Colonic mucosa (tissue), 4 donors: ENCODE results near the gene CLN6. TPM values are rescaled to one million over a fixed set of nuclear protein-coding genes. Genes with fewer than 3 reads are reported as not detected.
"Not testable (repeated sequence)": the region's sequence is repeated elsewhere in the genome, so short reads cannot be mapped to it uniquely, and the experiment has no call there.

Experiments used
- DNase-seq: peaks from one replicate; pipeline ENCODE4 v3.0.0-alpha.2; 2020
- H3K27ac ChIP-seq: fragments of 200-600 bp; one replicate; pipeline ENCODE4 v1.8.0; 2021
- H3K27me3 ChIP-seq: fragments of 200-600 bp; one replicate; pipeline ENCODE4 v1.8.0; 2021
- H3K36me3 ChIP-seq: fragments of 200-600 bp; one replicate; pipeline ENCODE4 v1.8.0; 2021
- H3K4me1 ChIP-seq: fragments of 200-600 bp; one replicate; pipeline ENCODE4 v1.8.0; 2021; ENCODE audit warnings: mild to moderate bottlenecking
- H3K4me3 ChIP-seq: fragments of 200-600 bp; one replicate; pipeline ENCODE4 v1.8.0; 2021
- H3K9ac ChIP-seq, 2 donors: one replicate each; pipeline ENCODE4 v1.7.0; 2013; ENCODE audit warnings: control low read depth in 2 of 2, low read depth in 2 of 2, low read length in 2 of 2
- H3K9me3 ChIP-seq: fragments of 200-600 bp; one replicate; pipeline ENCODE4 v1.8.0; 2021
- intact Hi-C: fragments of 100-400 bp; cut with DNase I; formaldehyde crosslinking; loops from one replicate; pipeline ENCODE4 v1.14.1; 2022
- total RNA-seq, 2 donors: library from RNA; stranded (reverse); fragmentation: NEBNext Ultra II Directional in 1 of 2; extraction: Animal tissue kit (Norgen Biotek cat#: 25700) in 1 of 2; gene quantifications; one replicate each; pipeline ENCODE4 v1.2.1, GENCODE V29; 2021
- TF ChIP-seq, protein P1 (sequence below): fragments of 200-600 bp; IDR thresholded peaks from one replicate; pipeline ENCODE4 v1.8.0; 2022; ENCODE audit warnings: antibody characterized with exemption, mild to moderate bottlenecking
- donor health status: healthy.
- donor health status: DM: no; HTN: no; CAD: no.
- donor health status: DM: no; HTN: no; CAD: no.

The CLN6 gene
- total RNA-seq, 2 donors from 2014 or later: 18.9 to 55.8 TPM

DNA sequence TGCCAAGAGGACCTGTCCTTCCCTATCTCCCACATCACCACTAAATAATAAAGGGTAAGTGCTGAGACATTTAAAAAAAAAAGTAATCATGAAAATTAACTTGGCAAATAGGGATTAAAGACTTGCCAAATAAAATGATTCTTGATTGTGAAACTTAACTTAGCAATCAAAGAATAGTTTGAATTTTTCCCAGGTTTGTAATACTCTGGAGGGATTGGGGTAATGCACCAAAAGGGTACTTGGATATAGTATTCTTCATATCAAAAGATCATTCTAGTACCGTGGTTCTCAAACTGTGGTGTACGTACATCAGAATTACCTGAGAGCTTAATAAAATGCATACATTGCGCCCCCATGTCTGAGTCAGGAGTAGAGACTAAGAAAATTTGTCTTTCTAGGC is 52.9 kb downstream of the CLN6 start:
- no peak overlapping the region for H3K9ac ChIP-seq
- intact Hi-C loops: no loop called here
- H3K4me3 ChIP-seq: no peak overlapping the region
- TF ChIP-seq, protein P1, sequence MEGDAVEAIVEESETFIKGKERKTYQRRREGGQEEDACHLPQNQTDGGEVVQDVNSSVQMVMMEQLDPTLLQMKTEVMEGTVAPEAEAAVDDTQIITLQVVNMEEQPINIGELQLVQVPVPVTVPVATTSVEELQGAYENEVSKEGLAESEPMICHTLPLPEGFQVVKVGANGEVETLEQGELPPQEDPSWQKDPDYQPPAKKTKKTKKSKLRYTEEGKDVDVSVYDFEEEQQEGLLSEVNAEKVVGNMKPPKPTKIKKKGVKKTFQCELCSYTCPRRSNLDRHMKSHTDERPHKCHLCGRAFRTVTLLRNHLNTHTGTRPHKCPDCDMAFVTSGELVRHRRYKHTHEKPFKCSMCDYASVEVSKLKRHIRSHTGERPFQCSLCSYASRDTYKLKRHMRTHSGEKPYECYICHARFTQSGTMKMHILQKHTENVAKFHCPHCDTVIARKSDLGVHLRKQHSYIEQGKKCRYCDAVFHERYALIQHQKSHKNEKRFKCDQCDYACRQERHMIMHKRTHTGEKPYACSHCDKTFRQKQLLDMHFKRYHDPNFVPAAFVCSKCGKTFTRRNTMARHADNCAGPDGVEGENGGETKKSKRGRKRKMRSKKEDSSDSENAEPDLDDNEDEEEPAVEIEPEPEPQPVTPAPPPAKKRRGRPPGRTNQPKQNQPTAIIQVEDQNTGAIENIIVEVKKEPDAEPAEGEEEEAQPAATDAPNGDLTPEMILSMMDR: no peak
- H3K27ac ChIP-seq: no peak overlapping the region
- H3K4me1 ChIP-seq: no peaks in the 10 kb centered on the region
- peaks cover 4% of the 10 kb centered on the region for H3K36me3 ChIP-seq
- no peak for DNase-seq
- H3K9me3 ChIP-seq: no peaks in the 10 kb centered on the region
- H3K27me3 ChIP-seq: no peaks in the 10 kb centered on the region

DNA sequence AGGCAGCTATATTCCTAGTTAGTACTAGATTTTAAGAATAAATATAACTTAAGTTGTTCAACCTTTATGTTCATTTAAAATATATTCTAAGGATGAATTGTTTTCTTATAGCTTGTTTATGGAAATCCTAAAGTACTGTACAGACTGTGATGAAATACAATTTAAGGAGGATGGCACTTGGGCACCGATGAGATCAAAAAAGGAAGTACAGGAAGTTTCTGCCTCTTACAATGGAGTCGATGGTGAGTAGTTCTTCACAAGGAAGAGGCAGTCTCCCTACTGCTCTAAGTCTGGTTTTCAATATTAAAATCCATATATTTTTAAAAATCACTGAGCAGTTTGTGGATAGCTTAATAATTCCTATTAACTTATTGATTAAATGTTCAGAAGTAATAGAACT is 54.0 kb downstream of the CLN6 start:
- Histone ChIP-seq H3K27me3 (no peaks in the 10 kb centered on the region), H3K4me1 (no peaks in the 10 kb centered on the region), H3K9me3 (no peaks in the 10 kb centered on the region), H3K36me3 (peaks cover 4% of the 10 kb centered on the region), H3K27ac (no peak overlapping the region), H3K4me3 (no peak overlapping the region), H3K9ac (no peak overlapping the region)
- intact Hi-C loops: no loop called here
- no peak for DNase-seq
- TF ChIP-seq, protein P1: no peak

DNA sequence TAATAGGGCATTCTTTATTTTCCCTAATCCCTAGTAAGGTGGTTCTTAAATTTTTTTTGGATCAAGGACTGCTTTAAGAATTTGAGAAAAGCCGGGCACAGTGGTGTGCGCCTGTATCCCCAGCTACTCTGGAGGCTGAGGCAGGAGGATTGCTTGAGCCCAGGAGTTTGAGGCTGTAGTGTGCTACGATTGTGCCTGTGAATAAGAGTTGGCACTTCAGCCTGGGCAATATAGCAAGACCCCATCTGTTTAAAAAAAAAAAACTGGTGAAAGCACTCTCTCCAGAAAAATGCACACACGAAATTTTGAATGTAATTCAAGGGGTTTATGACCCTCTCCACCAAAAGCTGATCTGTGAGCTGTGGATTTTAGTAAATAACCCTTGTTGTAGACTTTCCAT is 56.4 kb downstream of the CLN6 start:
- no peaks in the 10 kb centered on the region for H3K9me3 ChIP-seq
- no peak overlapping the region for H3K4me3 ChIP-seq
- H3K27ac ChIP-seq: no peak overlapping the region
- H3K27me3 ChIP-seq: no peaks in the 10 kb centered on the region
- intact Hi-C loops: no loop called here
- TF ChIP-seq, protein P1: no peak
- H3K36me3 ChIP-seq: peaks cover 4% of the 10 kb centered on the region
- H3K4me1 ChIP-seq: no peaks in the 10 kb centered on the region
- no peak for DNase-seq
- no peak overlapping the region for H3K9ac ChIP-seq

DNA sequence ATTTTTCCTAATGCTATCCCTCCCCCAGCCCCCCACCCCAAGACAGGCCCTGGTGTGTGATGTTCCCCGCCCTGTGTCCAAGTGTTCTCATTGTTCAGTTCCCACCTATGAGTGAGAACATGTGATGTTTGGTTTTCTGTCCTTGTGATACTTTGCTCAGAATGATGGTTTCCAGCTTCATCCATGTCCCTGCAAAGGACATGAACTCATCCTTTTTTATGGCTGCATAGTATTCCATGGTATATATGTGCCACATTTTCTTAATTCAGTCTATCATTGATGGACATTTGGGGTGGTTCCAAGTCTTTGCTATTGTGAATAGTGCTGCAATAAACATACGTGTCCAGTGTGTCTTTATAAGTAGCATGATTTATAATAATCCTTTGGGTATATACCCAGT is 57.5 kb downstream of the CLN6 start:
- intact Hi-C loops, H3K27ac ChIP-seq, DNase-seq, H3K4me1 ChIP-seq, H3K4me3 ChIP-seq, H3K27me3 ChIP-seq, H3K9me3 ChIP-seq, H3K9ac ChIP-seq, H3K36me3 ChIP-seq: not testable (repeated sequence)

DNA sequence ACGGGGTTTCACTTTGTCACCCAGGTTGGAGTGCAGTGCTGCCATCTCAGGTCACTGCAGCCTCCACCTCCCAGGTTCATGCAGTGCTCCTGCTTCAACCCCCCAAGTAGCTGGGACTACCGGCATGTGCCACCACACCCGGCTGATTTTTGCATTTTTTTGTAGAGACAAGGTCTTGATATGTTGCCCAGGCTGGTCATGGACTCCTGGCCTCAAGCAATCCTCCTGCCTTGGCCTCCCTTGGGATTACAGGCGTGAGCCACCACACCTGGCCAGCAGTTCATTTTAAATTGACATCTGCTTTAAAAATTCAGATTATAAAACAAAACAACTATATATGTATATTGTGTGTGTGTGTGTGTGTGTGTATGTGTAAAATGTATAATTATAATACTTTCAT is 62.7 kb downstream of the CLN6 start:
- no peak overlapping the region for H3K27ac ChIP-seq
- no peak overlapping the region for H3K4me3 ChIP-seq
- no peak for DNase-seq
- TF ChIP-seq, protein P1: no peak
- H3K9me3 ChIP-seq: no peaks in the 10 kb centered on the region
- H3K27me3 ChIP-seq: no peaks in the 10 kb centered on the region
- H3K9ac ChIP-seq: no peak overlapping the region
- H3K36me3 ChIP-seq: no peaks in the 10 kb centered on the region
- H3K4me1 ChIP-seq: no peaks in the 10 kb centered on the region
- intact Hi-C loops: no loop called here

DNA sequence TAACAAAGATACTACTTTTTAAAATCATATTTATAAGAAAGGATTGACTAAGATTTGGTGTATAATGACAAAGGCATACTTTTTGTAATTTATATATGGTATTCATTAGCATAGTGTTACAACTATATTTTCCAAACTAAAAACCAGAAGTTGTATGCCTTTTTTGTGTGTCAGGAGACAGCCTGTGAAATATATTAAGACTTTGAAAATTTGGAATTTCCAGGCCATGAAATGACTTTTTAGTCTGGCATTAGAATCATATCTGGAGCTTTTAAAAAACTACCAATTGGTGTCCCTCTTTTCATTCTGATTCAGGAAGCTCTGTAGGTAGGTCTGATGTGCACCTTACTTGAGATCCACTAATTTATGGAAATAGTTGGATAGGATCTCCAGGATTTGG is 66.3 kb downstream of the CLN6 start:
- H3K27ac ChIP-seq: no peak overlapping the region
- H3K4me1 ChIP-seq: no peaks in the 10 kb centered on the region
- DNase-seq: no peak
- H3K36me3 ChIP-seq: no peaks in the 10 kb centered on the region
- TF ChIP-seq, protein P1: no peak
- H3K27me3 ChIP-seq: no peaks in the 10 kb centered on the region
- no peak overlapping the region for H3K4me3 ChIP-seq
- H3K9me3 ChIP-seq: no peaks in the 10 kb centered on the region
- H3K9ac ChIP-seq: no peak overlapping the region
- intact Hi-C loops: no loop called here
